ENCODE data around the gene HNRNPAB. TPM values are rescaled to one million over a fixed set of nuclear protein-coding genes. Genes with fewer than 3 reads are reported as not detected.

Gene HNRNPAB
- total and polyA plus RNA-seq, 10 donors = 55.9 to 144 (median 115) TPM

GRCh38 chr5:178224403-178224802 is 20.1 kb downstream of the HNRNPAB start:
- intact Hi-C loops (cut with DNase I; ENCODE audit: low total_unique reads) = no loop called here
- Histone ChIP-seq H3K4me1 (peaks cover 0 to 61% (median 7%) of the 10 kb centered on the region in 6 donors), H3K27me3 (replicated peaks in 1 of 7) (no peaks in the 10 kb centered on the region), H3K4me3 (no peak overlapping the region), H3K27ac (no peak overlapping the region), H3K9me3 (no peaks in the 10 kb centered on the region), H3K36me3 (peaks cover 0 to 100% (median 75%) of the 10 kb centered on the region in 6 donors)
- 89 to 99% (median 95%) methylated on average over 14 to 17 of the region's 17 CpGs for WGBS, 5 donors
- TF ChIP-seq POLR2AphosphoS5 (IDR thresholded peaks at IDR 0.05) (peak in 2 of 3 donors; percentile 5 to 46), POLR2A (IDR thresholded peaks at IDR 0.05) (no peak)
- DNase-seq = peak; percentile 59

- no peaks in the 10 kb centered on the region for H3K9me3 ChIP-seq
- intact Hi-C loops (cut with DNase I; ENCODE audit: low total_unique reads) = no loop called here
- peaks cover 0 to 100% (median 79%) of the 10 kb centered on the region in 6 donors for H3K36me3 ChIP-seq
- H3K27ac ChIP-seq = no peak overlapping the region
- DNase-seq = peak; percentile 47
- no peak overlapping the region for H3K4me3 ChIP-seq
- WGBS, 5 donors = 91 to 97% (median 95%) methylated on average over 6 of the region's 6 CpGs
- TF ChIP-seq POLR2AphosphoS5 (IDR thresholded peaks at IDR 0.05) (no peak), POLR2A (IDR thresholded peaks at IDR 0.05) (no peak), CTCF (IDR thresholded peaks at IDR 0.05 in 8 of 11, conservative IDR thresholded peaks at IDR 0.05 in 3 of 11) (no peak)
- H3K27me3 ChIP-seq (replicated peaks in 1 of 7) = no peaks in the 10 kb centered on the region
- peaks cover 0 to 67% (median 14%) of the 10 kb centered on the region in 6 donors for H3K4me1 ChIP-seq
Measured at GRCh38 chr5:178225174-178225573, 20.8 kb downstream of the HNRNPAB start.

- TF ChIP-seq CTCF (IDR thresholded peaks at IDR 0.05 in 8 of 11, conservative IDR thresholded peaks at IDR 0.05 in 3 of 11) (no peak), POLR2A (IDR thresholded peaks at IDR 0.05) (no peak), POLR2AphosphoS5 (IDR thresholded peaks at IDR 0.05) (no peak)
- WGBS, 5 donors = 82 to 97% (median 96%) methylated on average over 4 of the region's 4 CpGs
- intact Hi-C loops (cut with DNase I; ENCODE audit: low total_unique reads) = no loop called here
Measured at GRCh38 chr5:178227138-178227659, 22.9 kb downstream of the HNRNPAB start.

GRCh38 chr5:178227929-178228328 is 23.6 kb downstream of the HNRNPAB start:
- H3K27ac ChIP-seq = no peak overlapping the region
- H3K36me3 ChIP-seq = peaks cover 0 to 85% (median 63%) of the 10 kb centered on the region in 6 donors
- TF ChIP-seq CTCF (IDR thresholded peaks at IDR 0.05 in 8 of 11, conservative IDR thresholded peaks at IDR 0.05 in 3 of 11) (no peak), POLR2A (IDR thresholded peaks at IDR 0.05) (no peak), POLR2AphosphoS5 (IDR thresholded peaks at IDR 0.05) (no peak)
- intact Hi-C loops (cut with DNase I; ENCODE audit: low total_unique reads) = no loop called here
- WGBS, 5 donors = 88 to 97% (median 89%) methylated on average over 3 of the region's 3 CpGs
- no peaks in the 10 kb centered on the region for H3K27me3 ChIP-seq (replicated peaks in 1 of 7)
- H3K4me1 ChIP-seq = peaks cover 17 to 67% (median 34%) of the 10 kb centered on the region in 6 donors
- H3K4me3 ChIP-seq = no peak overlapping the region
- H3K9me3 ChIP-seq = no peaks in the 10 kb centered on the region
- no peak for DNase-seq

More at GRCh38 chr5:178227138-178227659, 22.9 kb downstream of the HNRNPAB start:
- Histone ChIP-seq H3K4me3 (no peak overlapping the region), H3K27me3 (replicated peaks in 1 of 7) (no peaks in the 10 kb centered on the region), H3K4me1 (peaks cover 15 to 67% (median 29%) of the 10 kb centered on the region in 6 donors), H3K9me3 (no peaks in the 10 kb centered on the region), H3K36me3 (peaks cover 0 to 92% (median 71%) of the 10 kb centered on the region in 6 donors), H3K27ac (no peak overlapping the region)
- DNase-seq = peak; percentile 19
